Measurements from ENCODE around the gene USP48. TPM values are rescaled to one million over a fixed set of nuclear protein-coding genes. Genes with fewer than 3 reads are reported as not detected.

USP48 gene
- total RNA-seq, 2 donors from 2014 or later, result 47.1 to 51.3 TPM

DNA sequence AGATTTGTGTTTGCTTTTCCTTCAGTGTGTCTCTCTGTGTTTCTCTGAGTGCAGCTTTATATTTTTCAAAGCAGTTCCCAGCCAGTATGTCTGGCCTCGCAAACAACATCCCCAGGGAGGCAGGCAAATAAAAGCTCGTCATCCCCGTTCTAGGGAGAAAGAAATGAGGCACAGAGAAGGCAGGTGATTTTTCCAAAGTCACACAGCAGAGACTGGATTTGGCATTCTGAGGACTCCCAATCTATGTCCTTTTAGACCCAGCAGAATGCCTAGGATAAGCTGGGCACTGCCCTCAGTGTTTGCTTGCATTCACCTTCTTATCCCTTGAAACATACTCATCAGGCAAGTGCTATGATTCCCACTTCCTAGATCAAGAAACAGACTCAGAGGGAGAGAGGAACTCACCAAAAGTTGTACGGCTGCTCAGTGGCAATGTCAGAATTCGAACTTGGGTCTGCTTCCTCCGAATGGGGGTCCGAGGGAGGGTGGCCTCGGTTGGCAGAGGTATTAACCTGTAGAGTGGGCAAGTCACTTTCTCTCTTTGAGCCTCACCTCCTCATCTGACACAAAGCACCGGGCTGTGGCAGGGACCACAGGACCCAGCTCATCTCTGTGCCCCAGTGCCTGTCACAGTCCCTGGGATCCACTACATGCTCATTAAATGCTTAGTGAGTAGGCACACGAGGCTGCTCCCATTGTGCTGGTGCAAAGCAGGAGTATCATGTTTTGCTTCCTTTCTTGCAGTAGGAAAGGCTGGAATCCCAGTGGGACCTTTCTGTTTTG is 118.0 kb downstream of the USP48 start:
- TF ChIP-seq, protein P1, sequence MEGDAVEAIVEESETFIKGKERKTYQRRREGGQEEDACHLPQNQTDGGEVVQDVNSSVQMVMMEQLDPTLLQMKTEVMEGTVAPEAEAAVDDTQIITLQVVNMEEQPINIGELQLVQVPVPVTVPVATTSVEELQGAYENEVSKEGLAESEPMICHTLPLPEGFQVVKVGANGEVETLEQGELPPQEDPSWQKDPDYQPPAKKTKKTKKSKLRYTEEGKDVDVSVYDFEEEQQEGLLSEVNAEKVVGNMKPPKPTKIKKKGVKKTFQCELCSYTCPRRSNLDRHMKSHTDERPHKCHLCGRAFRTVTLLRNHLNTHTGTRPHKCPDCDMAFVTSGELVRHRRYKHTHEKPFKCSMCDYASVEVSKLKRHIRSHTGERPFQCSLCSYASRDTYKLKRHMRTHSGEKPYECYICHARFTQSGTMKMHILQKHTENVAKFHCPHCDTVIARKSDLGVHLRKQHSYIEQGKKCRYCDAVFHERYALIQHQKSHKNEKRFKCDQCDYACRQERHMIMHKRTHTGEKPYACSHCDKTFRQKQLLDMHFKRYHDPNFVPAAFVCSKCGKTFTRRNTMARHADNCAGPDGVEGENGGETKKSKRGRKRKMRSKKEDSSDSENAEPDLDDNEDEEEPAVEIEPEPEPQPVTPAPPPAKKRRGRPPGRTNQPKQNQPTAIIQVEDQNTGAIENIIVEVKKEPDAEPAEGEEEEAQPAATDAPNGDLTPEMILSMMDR (IDR thresholded peaks at IDR 0.05), result no peak
- Histone ChIP-seq H3K27ac (no peak overlapping the region), H3K9me3 (no peaks in the 10 kb centered on the region), H3K4me1 (peaks cover 9% of the 10 kb centered on the region), H3K4me3 (no peak overlapping the region), H3K36me3 (no peaks in the 10 kb centered on the region), H3K9ac (ENCODE audit: low read depth in 2 of 2, low read length in 2 of 2) (no peak overlapping the region), H3K27me3 (peaks cover 18% of the 10 kb centered on the region)
- DNase-seq, result no peak
- intact Hi-C loops (cut with DNase I), result loop anchor here (5.0 kb wide), 1 partner anchor 293 kb away; no protein-coding TSS in a partner anchor

DNA sequence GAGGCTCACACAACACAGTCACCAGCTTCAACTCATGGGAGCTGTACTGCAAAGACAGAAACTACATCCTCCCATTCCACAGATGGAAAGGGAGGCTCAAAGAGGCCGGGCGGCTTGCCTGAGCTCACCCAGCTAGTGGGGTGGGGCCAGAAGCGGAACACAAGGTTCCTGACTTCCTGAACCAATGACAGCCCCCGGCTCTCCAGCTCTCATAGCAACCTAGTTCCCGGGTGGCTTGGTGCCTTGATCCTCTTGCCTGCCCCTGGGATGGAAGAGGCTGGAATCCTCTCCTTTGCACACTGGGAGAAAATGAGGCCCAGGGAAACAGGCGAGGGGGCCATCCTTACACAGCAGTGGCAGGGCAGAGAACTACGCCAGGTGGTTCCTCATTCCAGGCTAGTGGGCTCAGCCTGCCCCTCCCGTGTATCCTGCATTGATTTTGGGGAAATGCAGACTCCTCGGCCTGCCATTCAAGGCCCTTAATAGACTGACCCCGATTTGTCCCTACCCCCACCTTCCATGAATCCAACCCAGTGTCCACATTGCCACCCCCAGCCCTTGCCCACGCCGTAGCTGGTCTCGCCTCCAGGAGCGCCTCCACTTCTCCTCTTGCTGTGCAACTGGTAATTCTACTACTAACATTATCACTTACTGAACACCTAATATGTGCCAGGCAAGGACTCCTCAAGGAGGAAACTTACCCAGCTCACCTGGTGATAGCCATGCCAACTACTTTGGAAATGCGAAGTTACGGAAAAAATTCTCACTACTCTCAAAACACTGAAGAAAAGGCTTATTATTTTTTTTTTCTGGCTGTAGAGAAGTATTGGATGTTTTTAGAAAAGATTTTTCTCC is 118.8 kb downstream of the USP48 start:
- no peaks in the 10 kb centered on the region for H3K36me3 ChIP-seq
- TF ChIP-seq, protein P1 (IDR thresholded peaks at IDR 0.05), result no peak
- no peak overlapping the region for H3K27ac ChIP-seq
- peaks cover 8% of the 10 kb centered on the region for H3K4me1 ChIP-seq
- no peaks in the 10 kb centered on the region for H3K9me3 ChIP-seq
- no peak overlapping the region for H3K9ac ChIP-seq (ENCODE audit: low read depth in 2 of 2, low read length in 2 of 2)
- intact Hi-C loops (cut with DNase I), result loop anchor here (5.0 kb wide), 1 partner anchor 292 kb away; no protein-coding TSS in a partner anchor
- DNase-seq, result no peak
- no peak overlapping the region for H3K4me3 ChIP-seq
- H3K27me3 ChIP-seq, result peaks cover 22% of the 10 kb centered on the region

DNA sequence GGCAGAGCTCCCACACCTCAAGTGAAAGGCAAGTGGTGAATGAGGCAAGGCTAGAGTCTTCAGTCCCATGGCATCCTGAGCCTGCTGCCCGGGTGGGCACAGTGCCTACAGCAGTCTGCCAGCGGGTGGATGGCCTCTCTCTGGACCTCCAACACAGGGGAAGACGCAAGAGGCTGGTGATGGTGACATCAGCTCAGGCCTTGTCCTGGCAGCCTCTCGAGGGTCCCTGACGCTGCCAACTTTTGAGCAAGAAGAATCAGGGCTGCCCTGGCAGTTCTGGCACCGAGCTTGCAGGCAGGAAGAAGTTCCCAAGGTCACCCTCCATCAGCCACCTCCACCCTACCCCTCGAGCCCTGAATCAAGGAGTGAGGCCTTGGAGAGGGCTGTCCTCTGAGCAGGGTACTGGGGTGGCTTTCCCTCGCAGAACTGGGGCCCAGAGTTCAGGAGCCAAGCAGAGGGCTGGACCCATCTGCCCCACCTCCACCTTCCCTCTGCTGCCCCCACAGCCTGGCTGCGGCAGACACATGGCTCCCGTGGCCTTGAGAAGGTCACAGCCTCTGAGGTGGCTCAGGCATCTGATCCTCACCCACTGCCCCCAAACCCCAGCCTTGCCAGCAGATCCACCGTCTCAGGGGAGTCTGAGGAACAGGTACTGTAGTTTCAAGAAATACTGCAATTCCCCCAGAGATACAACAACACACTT is 119.5 kb downstream of the USP48 start:
- no peak overlapping the region for H3K9ac ChIP-seq (ENCODE audit: low read depth in 2 of 2, low read length in 2 of 2)
- no peaks in the 10 kb centered on the region for H3K9me3 ChIP-seq
- H3K27ac ChIP-seq, result no peak overlapping the region
- H3K27me3 ChIP-seq, result peaks cover 14% of the 10 kb centered on the region
- H3K4me3 ChIP-seq, result no peak overlapping the region
- intact Hi-C loops (cut with DNase I), result loop anchor here (5.0 kb wide), 1 partner anchor 291 kb away; no protein-coding TSS in a partner anchor
- H3K4me1 ChIP-seq, result peaks cover 3% of the 10 kb centered on the region
- TF ChIP-seq, protein P1 (IDR thresholded peaks at IDR 0.05), result no peak
- no peaks in the 10 kb centered on the region for H3K36me3 ChIP-seq
- DNase-seq, result no peak

DNA sequence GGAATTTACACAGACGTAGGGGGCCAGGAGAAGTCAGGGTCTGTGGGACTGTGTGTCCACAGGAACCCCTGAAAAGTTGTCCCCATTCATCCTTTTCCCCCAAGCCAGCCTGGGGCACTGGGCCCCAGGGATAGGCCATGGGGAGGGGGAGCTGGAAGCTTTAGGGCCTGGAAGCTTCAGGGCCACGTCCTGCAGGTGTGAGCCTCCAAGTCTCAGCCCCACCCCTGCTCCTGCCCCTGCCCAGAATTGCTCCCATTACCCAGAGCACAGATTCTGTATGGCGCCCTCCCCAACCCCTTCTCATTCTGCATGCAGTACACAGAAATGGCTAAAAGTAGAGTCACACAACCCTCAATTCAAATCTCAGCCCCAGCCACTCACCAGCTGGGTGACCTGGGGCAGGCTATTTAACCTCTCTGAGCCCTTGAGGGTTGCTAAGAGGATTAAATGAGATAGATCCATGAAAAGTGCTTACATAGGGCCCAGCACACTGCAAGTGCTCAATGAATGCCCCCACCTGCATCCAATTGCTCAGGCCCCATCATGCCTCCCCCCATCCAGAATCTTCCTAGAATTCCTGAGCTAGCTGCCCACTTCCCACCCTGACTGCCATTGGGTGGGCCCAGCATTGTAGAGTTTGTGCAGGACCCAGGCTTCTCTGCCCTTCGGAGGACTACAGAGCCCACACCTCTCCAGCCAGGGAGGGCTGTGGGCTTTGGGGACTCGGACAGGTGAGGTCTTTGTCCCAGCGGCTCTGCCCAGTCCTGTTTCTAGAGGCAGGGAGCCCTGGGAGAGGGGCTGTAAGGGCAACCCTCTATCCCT is 120.3 kb downstream of the USP48 start:
- peaks cover 3% of the 10 kb centered on the region for H3K4me1 ChIP-seq
- intact Hi-C loops (cut with DNase I), result loop anchor here (5.0 kb wide), 1 partner anchor 290 kb away; no protein-coding TSS in a partner anchor

More for the DNA sequence above, 120.3 kb downstream of the USP48 start:
- Histone ChIP-seq H3K27me3 (peaks cover 7% of the 10 kb centered on the region), H3K27ac (no peak overlapping the region), H3K4me3 (no peak overlapping the region), H3K36me3 (no peaks in the 10 kb centered on the region), H3K9me3 (no peaks in the 10 kb centered on the region), H3K9ac (ENCODE audit: low read depth in 2 of 2, low read length in 2 of 2) (no peak overlapping the region)
- no peak for DNase-seq
- TF ChIP-seq, protein P1 (IDR thresholded peaks at IDR 0.05), result no peak
